Measurements from ENCODE around the gene TRAPPC10. TPM values are rescaled to one million over a fixed set of nuclear protein-coding genes. Genes with fewer than 3 reads are reported as not detected.

TRAPPC10 gene
- polyA plus RNA-seq, 1 of the 3 experiments (the other 2 are of a cell fraction), result 17.5 TPM

DNA sequence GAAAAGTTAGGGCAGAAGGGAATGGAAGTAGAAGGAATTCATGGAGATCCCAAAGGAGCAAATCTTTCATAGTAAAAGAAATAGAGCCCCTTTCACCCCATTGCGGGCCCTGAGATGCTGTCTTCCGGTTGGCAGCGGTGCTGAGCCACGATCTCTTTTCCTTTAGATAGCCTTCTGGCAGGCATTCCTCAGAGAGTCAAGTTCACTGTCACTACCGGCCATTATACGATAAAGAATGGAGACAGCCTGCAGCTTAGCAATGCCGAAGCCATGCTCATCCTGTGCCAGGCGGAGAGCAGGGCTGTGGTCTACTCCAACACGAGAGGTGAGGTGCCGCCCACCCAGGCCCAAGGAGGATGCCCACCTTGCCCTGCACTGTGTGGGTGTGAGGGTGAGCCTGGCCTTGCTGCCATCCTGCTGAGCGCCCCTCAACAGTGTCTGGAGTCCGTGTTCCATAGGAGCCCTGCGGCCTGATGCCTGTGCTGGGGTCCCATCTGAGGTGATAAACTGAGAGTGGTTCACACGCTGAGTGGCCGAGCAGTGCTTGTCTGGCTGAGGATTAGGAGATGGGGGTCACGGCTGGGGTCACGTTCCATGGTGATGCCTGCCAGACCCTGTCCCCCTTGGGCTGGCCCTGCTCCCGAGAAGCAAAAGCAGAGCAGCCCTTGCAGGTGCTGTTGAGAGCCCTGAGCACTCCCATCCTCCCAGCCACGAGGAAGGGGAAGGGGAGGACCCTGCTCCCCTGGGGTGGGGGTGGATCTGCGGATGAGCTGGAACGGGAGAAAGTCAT is 74.7 kb downstream of the TRAPPC10 start:
- no peak overlapping the region for H2AFZ ChIP-seq (ENCODE audit: low read depth)
- no peaks in the 10 kb centered on the region for H3K9me3 ChIP-seq
- ChIA-PET CTCF (interaction anchor here (1.0 to 1.6 kb wide), 2 partner anchors 11 to 32 kb away, joined by 3 to 4 read pairs; no protein-coding TSS in a partner anchor), POLR2A (no interaction called here)
- no peaks in the 10 kb centered on the region for H3K4me1 ChIP-seq (ENCODE audit: control insufficient read depth in 1 of 2, insufficient read depth in 2 of 2, low read depth in 1 of 2, low read length in 1 of 2)
- H3K27me3 ChIP-seq (ENCODE audit: insufficient read depth), result no peaks in the 10 kb centered on the region
- H3K9me2 ChIP-seq, result no peaks in the 10 kb centered on the region
- H3K79me2 ChIP-seq (ENCODE audit: insufficient read depth), result peaks cover 5% of the 10 kb centered on the region; the same call in 1 of the 2 replicates
- H3K4me3 ChIP-seq (ENCODE audit: low read depth in 2 of 2, low read length in 1 of 2), result no peak overlapping the region
- H3K27ac ChIP-seq (ENCODE audit: low read depth in 2 of 2, low read length in 1 of 2), result no peak overlapping the region
- H3K36me3 ChIP-seq (replicated peaks in 1 of 2; ENCODE audit: control insufficient read depth in 1 of 2, insufficient read depth in 2 of 2, low read length in 1 of 2), result peaks cover 26 to 89% of the 10 kb centered on the region in 2 experiments
- H3F3A ChIP-seq (replicated peaks; ENCODE audit: insufficient read depth), result no peaks in the 10 kb centered on the region
- no peak for DNase-seq
- WGBS (ENCODE audit: low lambda C conversion rate), result 89% methylated on average over 10 of the region's 21 CpGs
- no peak overlapping the region for H3K4me2 ChIP-seq
- TF ChIP-seq MXI1 (IDR thresholded peaks at IDR 0.05; ENCODE audit: low read depth, low read length), result no peak
- no peak for TF ChIP-seq EZH2phosphoT487 (IDR thresholded peaks at IDR 0.05; ENCODE audit: borderline replicate concordance, low read depth)
- TF ChIP-seq, protein P1, sequence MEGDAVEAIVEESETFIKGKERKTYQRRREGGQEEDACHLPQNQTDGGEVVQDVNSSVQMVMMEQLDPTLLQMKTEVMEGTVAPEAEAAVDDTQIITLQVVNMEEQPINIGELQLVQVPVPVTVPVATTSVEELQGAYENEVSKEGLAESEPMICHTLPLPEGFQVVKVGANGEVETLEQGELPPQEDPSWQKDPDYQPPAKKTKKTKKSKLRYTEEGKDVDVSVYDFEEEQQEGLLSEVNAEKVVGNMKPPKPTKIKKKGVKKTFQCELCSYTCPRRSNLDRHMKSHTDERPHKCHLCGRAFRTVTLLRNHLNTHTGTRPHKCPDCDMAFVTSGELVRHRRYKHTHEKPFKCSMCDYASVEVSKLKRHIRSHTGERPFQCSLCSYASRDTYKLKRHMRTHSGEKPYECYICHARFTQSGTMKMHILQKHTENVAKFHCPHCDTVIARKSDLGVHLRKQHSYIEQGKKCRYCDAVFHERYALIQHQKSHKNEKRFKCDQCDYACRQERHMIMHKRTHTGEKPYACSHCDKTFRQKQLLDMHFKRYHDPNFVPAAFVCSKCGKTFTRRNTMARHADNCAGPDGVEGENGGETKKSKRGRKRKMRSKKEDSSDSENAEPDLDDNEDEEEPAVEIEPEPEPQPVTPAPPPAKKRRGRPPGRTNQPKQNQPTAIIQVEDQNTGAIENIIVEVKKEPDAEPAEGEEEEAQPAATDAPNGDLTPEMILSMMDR (IDR thresholded peaks at IDR 0.05), result no peak
- no peak for TF ChIP-seq RXRA (IDR thresholded peaks at IDR 0.05; ENCODE audit: borderline replicate concordance, low read depth)
- TF ChIP-seq MEF2A (IDR thresholded peaks at IDR 0.05; ENCODE audit: borderline replicate concordance, low read depth), result no peak
- TF ChIP-seq CHD2 (IDR thresholded peaks at IDR 0.05; ENCODE audit: low read length, partially characterized antibody), result no peak
- no peak for TF ChIP-seq USF2 (IDR thresholded peaks at IDR 0.05; ENCODE audit: borderline replicate concordance, low read depth, low read length)
- no peak for TF ChIP-seq FOSL2 (IDR thresholded peaks at IDR 0.05; ENCODE audit: borderline replicate concordance, low read depth)
- no peak for TF ChIP-seq USF1 (IDR thresholded peaks at IDR 0.05; ENCODE audit: borderline replicate concordance, low read depth)
- no peak for TF ChIP-seq TAF1 (IDR thresholded peaks at IDR 0.05; ENCODE audit: borderline replicate concordance, low read depth, low read length)
- TF ChIP-seq SIN3A (IDR thresholded peaks at IDR 0.05; ENCODE audit: borderline replicate concordance, low read depth, low read length), result no peak
- TF ChIP-seq ZBTB33 (IDR thresholded peaks at IDR 0.05; ENCODE audit: borderline replicate concordance, low read depth), result no peak
- no peaks in the 10 kb centered on the region for H4K20me1 ChIP-seq (ENCODE audit: insufficient read depth)
- H3K9ac ChIP-seq, result no peak overlapping the region
